GM18505 (cell line): Measurements from ENCODE around the gene PTBP2.
"Not testable (repeated sequence)": the region's sequence is repeated elsewhere in the genome, so short reads cannot be mapped to it uniquely, and the experiment has no call there.

Experiments
- ATAC-seq: cut with Tn5 transposase; IDR thresholded peaks from one replicate; pipeline ENCODE4 v1.9.1; 2021; ENCODE audit not compliant: unreplicated experiment
- POLR2A ChIP-seq: IDR thresholded peaks from 4 replicates; pipeline ENCODE4 v1.6.1; 2011; ENCODE audit warnings: borderline replicate concordance; ENCODE audit not compliant: insufficient read depth, insufficient read length; ENCODE audit errors: extremely low read depth

Gene PTBP2

DNA sequence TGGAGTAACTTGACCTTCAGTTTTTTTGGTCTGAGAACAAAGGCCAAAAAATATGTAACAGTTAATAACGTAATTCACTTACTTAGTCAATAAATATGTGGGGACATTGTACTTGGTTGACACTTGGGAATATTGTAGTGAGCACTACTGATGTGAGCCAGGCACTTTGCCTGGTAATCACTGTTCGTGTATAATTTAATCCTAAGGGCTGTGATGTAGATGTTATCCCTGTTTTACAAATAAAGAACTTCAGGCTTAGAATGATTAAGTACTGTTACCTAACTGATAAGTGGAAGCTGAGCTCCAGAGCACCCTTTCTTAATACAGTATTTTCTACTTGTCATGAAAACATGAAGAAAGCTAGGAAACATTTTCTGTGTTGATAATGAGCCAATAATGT, 28.0 kb downstream of the PTBP2 start:
- TF ChIP-seq POLR2A, result no peak

GRCh38 chr1:96752394-96752793, 30.8 kb downstream of the PTBP2 start:
- ATAC-seq, result no peak
- TF ChIP-seq POLR2A, result no peak

More for the DNA sequence above, 28.0 kb downstream of the PTBP2 start:
- no peak for ATAC-seq

DNA sequence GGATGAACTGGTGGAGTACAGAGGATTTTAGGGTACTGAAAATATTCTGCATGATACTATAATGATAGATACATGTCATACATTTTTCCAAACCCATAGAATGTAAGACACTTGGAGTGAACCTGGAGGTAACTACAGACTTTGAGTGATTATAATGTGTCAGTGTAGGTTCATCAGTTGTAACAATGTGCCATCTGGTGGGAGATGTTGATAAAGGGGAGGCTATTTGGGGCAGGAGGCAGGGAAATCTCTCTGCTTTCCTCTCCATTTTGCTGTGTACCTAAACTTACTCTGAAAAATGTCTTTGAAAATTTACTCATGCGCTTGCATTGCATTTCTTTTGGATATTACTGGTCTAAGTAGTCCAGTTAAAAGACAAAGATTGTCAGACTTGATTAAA, 35.2 kb downstream of the PTBP2 start:
- ATAC-seq, result no peak
- TF ChIP-seq POLR2A, result no peak

DNA sequence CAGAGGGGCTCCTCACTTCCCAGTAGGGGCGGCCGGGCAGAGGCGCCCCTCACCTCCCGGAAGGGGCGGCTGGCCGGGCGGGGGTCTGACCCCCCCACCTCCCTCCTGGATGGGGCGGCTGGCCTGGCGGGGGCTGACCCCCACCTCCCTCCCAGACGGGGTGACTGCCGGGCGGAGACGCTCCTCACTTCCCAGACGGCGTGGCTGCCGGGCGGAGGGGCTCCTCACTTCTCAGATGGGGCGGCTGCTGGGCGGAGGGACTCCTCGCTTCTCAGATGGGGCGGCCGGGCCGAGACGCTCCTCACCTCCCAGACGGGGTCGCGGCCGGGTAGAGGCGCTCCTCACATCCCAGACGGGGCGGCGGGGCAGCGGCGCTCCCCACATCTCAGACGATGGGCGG, 41.0 kb downstream of the PTBP2 start:
- not testable (repeated sequence) for ATAC-seq

GRCh38 chr1:96763514-96763913, 41.9 kb downstream of the PTBP2 start:
- TF ChIP-seq POLR2A, result no peak
- no peak for ATAC-seq

DNA sequence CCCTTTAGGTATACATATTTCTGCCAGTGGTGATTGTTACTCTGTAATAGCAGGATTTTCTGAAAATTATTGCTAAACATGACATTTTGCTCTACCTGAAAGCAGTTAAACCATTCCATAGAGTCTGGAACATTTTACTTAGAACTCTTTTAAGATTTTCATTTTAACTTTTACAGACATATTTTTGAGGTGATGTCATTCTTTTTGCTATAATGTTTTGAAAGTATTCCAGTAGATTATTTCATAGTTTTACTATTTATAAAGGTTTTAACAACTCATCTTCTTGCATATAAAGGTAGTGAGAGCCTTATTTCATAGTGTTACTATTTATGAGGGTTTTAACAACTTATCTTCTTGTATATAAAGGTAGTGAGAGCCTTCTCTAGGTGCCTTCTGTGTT, 42.9 kb downstream of the PTBP2 start:
- no peak for ATAC-seq
- no peak for TF ChIP-seq POLR2A

DNA sequence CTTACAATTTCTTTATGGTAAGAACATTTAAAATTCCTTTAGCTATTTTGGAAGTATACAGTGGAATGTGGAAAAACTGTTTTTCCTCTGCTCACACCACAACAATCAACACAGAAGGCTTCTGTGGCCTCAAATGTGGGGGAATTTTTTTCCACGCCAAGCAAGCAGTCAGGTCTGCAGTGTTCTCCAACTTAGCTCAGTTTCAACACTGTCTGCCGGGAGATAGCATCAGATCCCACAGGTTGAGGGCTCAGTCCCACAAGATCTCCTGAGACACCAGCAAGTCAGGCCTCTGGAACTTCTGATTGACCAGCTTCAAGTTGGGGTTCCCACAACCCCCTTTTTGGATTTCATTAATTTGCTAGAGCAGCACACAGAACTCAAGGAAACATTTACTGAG, 50.3 kb downstream of the PTBP2 start:
- no peak for TF ChIP-seq POLR2A
- ATAC-seq, result no peak

DNA sequence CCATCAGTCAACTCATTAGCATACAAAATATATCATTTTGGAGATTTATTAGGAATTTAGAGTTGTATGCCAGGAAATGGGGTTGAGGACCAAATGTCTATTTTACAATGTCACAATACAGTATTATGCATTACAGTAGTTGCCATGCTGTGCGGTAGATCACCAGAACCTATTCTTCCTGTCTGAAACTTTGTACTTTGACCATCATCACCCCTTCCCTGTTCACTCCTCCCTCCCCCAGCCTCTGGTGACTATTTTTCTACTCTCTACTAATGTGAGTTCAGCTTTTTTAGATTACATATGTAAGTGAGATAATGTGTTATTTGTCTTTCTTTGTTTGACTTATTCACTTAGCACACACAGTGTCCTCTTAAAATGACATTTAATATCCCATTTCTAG, 50.8 kb downstream of the PTBP2 start:
- TF ChIP-seq POLR2A, result no peak
- no peak for ATAC-seq

DNA sequence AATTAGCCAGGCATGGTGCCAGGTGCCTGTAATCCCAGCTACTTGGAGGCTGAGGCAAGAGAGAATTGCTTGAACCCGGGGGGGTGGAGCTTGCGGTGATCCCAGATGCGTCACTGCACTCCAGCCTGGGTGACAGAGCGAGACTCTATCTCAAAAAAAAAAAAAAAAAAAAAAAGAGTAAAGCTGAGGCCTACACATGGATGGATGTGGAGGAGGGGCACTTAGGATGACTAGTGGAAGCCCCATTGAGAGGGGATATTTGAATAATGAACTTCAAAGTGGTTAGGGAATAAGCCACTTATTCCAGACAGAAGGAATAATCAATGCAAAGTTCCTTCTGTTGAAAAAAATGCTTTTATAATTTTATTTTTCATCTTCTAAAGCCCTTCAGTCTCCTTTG, 51.4 kb downstream of the PTBP2 start:
- TF ChIP-seq POLR2A, result no peak
- ATAC-seq, result no peak

- TF ChIP-seq POLR2A, result no peak
- ATAC-seq, result no peak
These were observed 60.6 kb downstream of the PTBP2 start for GRCh38 chr1:96782206-96782605.

- no peak for ATAC-seq
- no peak for TF ChIP-seq POLR2A
These were observed 61.3 kb downstream of the PTBP2 start for GRCh38 chr1:96782856-96783255.

- no peak for ATAC-seq
- TF ChIP-seq POLR2A, result no peak
These were observed 69.0 kb downstream of the PTBP2 start for GRCh38 chr1:96790599-96790998.

DNA sequence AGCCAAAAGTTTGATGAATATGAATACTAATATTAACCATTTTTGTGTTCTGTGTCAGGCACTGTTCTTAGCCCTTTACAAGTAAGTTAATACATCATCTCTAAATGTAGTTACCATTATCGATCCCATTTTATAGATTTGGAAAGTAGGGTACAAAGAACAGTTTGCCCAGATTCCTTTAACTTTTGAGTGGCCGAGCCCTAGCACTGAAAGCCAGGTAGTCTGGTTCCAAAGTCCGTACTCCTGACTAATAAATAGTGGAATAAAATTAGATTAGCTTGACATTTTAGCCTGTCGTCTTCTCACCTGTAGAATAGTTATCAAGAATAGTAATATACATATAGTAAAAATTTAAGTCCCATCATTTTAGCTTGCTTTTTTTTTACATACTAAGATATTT, 70.6 kb downstream of the PTBP2 start:
- ATAC-seq, result no peak
- no peak for TF ChIP-seq POLR2A

DNA sequence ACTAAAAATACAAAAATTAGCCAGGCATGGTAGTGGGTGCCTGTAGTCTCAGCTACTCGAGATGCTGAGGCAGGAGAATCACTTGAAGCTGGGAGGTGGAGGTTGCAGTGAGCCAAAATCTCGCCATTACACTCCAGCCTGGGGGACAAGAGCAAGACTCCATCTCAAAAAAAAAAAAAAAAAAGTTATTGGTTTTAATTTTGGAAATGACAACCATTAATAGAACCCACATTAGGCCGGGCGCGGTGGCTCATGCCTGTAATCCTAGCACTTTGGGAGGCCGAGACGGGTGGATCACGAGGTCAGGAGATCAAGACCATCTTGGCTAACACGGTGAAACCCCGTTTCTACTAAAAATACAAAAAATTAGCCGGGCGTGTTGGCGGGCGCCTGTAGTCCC, 80.1 kb downstream of the PTBP2 start:
- not testable (repeated sequence) for ATAC-seq

DNA sequence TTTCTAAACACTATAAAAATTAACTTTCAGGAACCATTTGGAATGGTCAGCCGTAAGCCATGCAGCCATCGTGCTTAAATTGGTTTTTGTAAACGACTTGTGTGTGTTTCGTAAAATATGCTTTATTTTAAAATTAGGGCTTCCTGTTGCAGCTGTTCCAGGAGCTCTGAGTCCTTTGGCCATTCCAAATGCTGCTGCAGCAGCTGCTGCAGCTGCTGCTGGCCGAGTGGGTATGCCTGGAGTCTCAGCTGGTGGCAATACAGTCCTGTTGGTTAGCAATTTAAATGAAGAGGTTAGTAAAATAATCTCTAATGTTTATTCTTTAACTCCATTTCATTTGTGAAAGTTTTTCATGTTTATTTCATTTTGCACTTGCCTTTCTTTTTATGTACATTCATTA, 83.1 kb downstream of the PTBP2 start:
- TF ChIP-seq POLR2A, result no peak
- ATAC-seq, result no peak

- no peak for TF ChIP-seq POLR2A
These were observed 86.6 kb downstream of the PTBP2 start for GRCh38 chr1:96808191-96808590.

More at GRCh38 chr1:96808191-96808590, 86.6 kb downstream of the PTBP2 start:
- no peak for ATAC-seq
